GM18511 (cell line): ENCODE measurements around the gene ADK.
"Not testable (repeated sequence)": the region's sequence is repeated elsewhere in the genome, so short reads cannot be mapped to it uniquely, and the experiment has no call there.

Experiments used
- ATAC-seq: cut with Tn5 transposase; IDR thresholded peaks from one replicate; pipeline ENCODE4 v1.9.1; 2021; ENCODE audit warnings: mild to moderate bottlenecking, moderate library complexity; ENCODE audit not compliant: unreplicated experiment

Gene ADK

DNA sequence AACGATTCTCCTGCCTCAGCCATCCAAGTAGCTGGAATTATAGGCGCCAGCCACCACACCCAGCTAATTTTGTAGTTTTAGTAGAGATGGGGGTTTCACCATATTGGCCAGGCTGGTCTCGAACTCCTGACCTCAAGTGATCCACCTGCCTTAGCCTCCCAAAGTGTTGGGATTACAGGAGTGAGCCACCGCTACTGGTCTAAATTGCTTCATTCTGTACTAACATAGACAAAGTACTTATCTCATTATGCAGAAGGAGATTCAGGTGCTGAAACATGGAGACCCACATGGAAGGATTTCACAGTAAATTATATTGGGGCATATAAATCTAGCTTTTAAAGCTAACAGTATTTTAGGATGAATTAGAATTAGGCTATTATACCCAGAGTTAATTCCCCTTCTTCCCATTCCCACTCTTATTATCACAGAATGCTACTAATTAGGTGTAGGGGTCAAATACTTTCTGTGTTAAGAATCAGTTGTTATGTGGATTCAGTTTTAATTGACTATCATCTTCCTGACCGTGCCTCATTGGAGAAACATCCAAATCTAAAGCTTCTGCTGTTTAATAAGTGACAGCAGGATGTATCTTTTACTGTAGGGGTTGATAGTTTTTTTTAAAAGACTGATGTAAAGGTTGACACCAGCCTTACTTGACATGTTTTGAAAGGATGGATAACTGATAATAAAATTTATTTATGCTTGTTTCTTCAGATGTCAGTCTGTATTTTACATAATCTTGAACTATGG is 27.2 kb downstream of the ADK start:
- ATAC-seq, result no peak

DNA sequence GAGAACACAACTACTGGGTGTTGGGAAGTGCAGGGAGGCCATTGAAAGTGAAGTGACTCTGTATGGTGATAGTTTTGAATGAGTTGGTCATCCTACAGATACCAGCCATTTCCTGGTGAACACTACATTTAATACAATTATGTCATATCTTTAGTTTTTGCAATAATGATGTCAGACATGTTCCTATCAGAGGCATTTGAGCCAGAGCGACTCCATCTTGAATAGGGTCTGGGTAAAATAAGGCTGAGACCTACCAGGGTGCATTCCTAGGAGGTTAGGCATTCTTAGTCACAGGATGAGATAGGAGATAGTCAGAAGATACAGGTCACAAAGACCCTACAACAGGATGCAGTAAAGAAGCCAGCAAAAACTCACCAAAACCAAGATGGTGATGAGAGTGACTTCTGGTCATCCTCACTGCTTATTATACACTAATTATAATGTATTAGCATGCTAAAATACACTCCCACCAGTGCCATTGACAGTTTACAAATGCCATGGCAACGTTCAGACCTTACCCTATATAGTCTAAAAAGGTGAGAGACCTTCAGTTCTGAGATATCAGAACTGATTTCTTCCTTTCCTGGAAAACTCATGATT is 28.2 kb downstream of the ADK start:
- no peak for ATAC-seq

DNA sequence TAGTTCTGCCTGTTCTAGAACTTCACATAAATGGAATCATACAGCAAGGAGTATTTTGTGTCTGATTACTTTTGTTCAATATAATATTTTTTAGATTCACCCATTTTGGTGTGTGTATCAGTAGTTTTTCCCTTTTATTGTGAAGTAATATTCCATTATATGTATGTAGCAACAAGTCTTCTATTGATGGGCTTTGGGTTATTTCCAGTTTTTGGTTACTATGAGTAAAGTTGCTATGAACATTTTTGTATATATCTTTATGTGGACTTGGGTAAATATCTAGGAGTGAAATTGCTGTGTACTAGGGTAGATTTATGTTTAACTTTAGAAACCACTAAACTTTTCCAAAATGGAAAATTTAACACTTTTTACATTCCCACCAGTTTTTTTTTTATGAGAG is 35.7 kb downstream of the ADK start:
- no peak for ATAC-seq

DNA sequence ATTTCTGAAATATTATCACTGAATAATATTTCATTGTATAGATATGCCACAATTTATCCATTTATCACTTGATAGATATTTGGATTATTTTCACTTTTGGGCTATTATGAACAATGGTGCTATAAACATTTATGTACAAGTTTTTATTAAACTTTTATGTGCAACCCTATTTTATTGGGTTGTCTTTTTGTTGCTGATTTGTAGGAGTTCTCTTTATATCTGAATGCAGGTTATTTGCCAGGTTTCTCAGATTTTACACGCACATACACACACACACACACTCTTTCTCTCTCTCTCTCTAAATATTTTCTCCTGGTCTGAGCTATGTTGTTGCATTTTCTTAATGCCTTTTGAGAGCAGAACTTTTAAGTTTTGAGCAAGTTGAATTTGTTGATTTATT is 36.2 kb downstream of the ADK start:
- ATAC-seq, result no peak

DNA sequence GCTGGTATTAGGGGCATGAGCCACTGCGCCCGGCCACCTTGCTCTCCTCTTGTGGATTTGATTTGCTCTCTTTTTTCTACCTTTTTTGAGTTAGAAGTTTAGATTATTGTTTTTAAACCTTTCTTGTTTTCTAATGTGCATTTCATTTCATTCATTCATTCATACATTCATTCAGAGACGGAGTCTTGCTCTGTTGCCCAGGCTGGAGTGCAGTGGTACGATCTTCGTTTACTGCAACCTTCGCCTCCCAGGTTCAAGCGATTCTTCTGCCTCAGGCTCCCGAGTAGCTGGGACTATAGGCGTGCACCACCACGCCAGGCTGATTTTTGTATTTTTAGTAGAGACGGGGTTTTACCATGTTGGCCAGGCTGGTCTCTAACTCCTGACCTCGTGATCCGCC is 37.6 kb downstream of the ADK start:
- ATAC-seq, result not testable (repeated sequence)

DNA sequence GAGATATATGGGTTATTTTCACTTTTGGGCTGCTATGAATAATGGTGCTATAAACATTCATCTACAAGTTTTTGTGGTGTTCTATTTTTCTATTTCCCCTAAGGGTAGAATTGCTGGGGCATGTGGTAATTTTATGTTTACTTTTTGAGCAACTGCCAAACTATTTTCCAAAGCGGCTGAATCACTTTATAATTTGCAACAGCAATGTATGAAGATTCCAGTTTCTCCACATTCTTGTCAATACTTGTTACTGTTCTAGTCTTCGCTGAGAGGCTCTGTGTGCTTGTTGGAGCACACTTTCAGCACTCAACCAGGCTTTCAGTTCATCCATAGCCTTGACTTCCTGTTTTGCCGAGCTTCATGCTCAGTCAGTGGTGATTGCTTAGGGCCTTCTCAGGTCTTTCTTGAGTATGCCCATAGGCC is 39.0 kb downstream of the ADK start:
- peak; percentile 90 for ATAC-seq

DNA sequence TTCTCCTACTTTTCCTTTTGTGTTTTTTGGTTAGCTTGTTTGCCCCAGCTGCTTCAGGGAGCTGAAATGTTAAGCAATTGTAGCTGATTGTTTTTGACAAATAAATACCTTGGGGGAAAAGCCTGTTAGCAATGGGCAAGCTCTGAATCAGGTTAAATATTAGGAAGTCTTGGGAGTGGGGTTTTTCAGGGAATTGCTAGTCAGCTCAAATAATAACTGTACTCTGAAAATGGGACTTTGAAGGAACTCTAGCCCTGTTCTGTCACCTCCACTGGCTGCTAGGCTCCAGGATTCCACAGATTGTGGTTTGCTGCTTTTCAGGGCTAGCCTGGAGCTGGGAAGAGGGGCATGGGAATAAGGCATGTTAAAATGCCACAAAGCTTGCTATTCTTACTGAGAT is 39.5 kb downstream of the ADK start:
- no peak for ATAC-seq

DNA sequence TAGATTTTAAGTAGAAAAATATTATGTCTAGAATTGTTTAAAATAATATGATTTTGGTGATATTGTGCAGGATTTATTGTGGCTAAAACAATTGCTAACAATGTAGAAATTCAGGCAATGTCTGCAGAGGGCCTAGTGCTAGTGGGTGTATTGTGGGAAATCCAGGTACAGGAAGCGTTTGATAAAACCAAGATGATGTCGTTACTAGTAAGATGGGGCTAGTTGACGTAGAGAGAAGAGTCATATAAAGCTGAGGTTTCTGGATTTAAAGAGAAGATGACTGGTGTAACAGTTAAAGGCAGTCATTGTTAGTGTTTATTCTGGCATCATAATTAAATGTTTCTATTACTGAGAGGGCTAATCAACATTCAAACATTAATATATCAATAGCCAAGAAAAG is 43.5 kb downstream of the ADK start:
- no peak for ATAC-seq

DNA sequence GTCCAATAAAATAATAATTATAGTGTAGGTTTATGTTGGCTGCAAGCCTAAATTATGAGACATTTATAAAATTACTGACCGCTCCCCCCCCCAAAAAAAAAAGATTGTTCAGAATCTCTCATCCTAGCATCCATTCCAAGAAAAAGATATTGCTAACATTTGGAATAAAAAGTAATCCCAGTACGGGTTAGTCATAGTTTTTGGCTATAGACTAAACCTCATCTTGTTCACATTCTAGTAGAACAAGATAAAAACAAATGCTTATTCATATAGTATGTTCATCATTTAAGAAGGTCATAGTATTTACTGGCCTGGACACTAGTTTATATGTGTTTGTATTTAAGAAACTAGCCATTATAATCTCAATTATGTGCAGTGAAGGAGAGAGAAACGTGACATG is 44.0 kb downstream of the ADK start:
- ATAC-seq, result no peak

DNA sequence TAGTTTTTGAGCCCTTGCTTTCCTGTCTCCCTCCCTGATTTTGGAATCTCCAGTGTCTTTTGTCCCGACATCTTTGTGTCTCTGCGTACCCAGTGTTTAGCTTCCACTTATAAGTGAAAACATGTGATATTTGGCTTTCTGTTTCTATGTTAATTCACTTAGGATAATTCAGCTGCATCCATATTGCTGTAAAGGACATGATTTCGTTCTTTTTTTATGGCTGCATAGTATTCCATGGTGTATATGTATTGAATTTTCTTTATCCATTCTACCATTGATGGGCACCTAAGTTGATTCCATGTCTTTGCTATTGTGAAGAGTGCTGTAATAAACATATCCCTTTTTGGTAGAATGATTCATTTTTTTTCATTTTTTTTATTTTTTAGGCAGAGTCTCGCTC is 48.3 kb downstream of the ADK start:
- no peak for ATAC-seq

DNA sequence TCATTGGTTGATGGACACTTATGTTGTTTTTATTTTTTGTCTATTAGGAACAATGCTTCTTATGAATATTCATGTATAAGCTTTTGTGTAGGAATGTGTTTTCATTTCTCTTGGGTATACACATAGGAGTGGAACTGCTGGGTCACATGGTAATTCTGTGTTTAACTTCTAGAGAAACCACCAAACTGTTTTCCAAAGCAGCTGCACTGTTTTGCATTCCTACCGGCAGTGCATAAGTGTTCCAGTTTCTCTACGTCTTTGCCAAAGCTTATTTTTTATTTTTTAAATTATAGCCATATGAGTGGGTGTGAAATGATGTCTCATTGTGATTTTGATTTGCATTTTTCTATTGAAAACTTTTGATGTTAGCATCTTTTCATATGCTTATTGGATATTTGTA is 51.3 kb downstream of the ADK start:
- no peak for ATAC-seq

DNA sequence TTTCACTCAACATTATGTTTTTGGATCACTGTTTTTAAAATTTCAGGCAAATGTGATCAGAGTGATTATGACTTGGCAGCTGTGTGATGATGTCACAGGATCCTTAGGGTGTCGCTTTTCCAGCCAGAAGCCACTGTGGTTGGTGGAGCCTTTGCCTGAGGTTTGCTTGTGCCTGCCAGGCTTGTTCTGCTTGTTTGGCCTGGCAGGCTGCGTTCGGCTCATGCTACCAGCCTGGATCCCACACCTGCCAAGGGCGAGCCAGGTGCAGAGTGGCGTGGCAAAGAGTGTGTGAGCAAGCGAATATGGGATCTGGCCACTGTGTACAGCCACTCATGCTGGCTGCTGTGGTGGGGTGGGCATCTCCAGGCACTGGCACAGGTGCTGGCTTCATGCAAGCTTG is 55.7 kb downstream of the ADK start:
- ATAC-seq, result no peak

DNA sequence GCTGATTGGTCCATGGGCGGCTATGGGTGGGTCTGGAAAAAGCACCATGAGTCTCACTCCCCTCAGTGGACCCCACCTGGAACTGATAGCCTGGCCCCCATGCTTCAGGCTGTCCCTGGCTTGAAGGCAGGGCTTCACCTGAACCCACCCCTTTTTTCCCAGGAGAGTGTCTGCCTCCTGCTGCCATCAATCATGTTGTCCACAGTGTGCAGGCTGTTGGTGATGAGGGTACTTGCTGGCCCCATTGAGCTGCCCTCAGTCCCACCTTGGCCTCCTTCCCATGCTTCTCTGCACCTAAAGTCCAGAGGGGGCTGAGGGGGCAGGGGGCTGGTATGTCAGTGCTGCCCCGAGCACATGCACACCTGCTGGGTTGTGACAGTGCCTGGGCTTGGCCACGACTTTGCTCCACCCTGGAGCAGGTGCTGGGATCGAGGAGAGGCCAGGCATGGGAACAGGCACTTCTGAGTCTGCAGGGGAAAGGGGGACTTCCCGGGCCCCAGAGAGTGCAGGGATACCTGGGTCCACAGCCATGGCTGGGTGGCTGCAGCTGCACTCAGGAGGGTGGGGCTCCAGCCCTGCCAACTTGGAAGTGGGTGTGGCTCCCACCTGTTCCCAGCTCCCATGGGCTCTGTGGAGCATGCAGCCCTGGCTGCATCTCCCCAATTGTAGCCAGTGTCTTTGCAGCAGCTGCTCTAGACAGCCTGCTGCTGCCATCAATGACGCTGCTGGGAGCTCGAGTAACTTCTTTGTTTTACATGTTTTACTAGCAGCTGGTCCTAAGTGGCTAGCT is 56.9 kb downstream of the ADK start:
- no peak for ATAC-seq

DNA sequence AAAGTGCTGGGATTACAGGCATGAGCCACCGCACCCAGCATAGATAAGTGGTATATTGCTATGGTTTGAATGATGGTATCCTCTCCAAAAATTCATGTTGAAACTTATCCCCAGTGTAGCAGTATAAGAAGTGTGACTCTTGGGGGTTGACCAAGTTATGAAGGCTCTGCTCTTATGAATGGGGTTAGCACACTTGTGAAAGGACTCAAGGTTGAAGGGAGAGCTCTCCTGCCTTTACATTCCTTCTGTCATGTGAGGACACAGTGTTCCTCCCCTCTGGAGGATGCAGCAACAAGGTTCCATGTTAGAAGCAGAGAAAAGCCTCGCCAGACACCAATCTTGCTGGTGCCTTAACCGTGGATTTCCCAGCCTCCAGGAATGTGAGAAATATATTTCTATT is 58.0 kb downstream of the ADK start:
- no peak for ATAC-seq

DNA sequence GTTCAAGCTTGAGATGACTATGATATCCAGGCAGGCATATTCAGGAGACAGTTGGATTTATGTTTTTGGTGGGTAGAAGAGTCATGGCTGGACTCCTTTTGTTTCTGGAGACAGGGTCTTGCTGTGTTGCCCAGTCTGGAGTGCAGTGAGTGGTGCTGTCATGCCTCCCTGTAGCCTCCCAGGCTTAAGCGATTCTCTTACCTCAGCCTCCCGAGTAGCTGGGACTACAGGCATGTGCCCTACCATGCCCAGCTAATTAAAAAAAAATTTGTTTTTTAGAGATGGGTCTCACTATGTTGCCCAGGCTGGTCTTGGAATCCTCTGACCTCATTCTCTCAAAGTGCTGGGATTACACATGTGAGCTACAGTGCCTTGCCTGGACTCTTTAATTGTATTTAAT is 62.0 kb downstream of the ADK start:
- ATAC-seq, result no peak

DNA sequence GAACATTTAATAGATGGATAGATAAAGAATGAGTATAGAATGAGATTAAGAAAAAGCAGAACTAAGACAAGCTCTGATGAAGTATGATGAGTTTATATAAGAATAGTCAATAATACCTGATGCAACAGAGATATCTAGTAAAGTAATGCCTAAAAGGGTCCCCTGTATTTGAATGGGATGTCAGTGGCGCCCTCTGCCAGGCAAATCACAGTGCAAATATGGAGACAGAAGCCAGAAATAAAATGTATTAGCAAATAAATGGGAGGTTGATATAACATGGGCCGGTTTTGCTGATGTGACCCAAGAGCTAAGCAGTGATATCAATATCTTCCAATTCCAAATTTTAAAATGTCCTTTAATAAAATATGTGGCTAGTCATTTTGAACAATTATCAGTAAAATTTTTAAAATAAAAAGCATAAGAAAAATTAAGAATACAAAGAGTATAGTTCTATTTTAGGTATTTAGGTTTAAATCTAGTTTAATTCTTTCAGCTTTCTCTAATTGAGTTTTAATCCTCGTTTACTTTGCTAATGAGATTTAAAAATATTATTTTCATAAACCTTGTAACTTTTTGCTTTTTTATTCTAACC is 62.6 kb downstream of the ADK start:
- no peak for ATAC-seq

DNA sequence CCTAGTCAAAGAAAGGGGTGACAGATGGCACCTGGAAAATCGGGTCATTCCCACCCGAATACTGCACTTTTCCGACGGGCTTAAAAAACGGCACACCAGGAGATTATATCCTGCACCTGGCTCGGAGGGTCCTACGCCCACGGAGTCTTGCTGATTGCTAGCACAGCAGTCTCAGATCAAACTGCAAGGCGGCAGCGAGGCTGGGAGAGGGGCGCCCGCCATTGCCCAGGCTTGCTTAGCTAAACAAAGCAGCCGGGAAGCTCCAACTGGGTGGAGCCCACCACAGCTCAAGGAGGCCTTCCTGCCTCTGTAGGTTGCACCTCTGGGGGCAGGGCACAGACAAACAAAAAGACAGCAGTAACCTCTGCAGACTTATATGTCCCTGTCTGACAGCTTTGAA is 66.1 kb downstream of the ADK start:
- ATAC-seq, result not testable (repeated sequence)

DNA sequence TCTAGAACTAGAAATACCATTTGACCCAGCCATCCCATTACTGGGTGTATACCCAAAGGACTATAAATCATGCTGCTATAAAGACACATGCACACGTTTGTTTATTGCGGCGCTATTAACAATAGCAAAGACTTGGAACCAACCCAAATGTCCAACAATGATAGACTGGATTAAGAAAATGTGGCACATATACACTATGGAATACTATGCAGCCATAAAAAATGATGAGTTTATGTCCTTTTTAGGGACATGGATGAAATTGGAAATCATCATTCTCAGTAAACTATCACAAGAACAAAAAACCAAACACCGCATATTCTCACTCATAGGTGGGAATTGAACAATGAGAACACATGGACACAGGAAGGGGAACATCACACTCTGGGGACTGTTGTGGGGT is 71.4 kb downstream of the ADK start:
- ATAC-seq, result not testable (repeated sequence)

DNA sequence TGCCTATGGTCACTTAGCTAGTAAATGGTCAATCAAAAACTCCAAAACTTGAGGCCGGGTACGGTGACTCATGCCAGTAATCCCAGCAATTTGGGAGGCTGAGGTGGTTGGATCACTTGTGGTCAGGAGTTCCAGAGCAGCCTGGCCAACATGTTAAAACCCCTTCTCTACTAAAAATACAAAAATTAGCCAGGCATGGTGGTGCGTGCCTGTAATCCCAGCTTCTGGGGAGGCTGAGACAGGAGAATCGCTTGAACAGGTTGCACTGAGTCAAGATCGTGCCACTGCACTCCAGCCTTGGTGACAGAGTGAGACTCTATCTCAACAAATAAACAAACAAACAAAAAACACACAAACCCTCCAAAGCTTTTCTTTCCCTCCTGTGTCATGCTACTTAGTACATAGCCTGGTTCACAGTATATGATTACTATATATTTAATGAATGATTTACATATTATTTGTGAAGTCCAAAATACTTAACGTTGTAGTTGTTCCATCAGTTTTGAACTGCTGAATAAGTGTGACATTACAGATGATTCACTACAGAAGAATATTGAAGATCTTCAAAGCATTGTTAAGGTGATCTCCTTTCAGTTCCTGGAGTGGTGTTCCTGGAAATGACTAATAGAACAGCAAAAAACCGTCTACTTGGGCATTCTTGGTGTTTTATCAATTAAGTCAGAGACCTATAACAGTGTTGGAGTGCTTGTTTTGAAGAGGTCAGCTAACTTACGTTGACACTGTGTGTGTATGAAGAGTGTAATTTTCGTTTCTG is 72.9 kb downstream of the ADK start:
- ATAC-seq, result no peak

DNA sequence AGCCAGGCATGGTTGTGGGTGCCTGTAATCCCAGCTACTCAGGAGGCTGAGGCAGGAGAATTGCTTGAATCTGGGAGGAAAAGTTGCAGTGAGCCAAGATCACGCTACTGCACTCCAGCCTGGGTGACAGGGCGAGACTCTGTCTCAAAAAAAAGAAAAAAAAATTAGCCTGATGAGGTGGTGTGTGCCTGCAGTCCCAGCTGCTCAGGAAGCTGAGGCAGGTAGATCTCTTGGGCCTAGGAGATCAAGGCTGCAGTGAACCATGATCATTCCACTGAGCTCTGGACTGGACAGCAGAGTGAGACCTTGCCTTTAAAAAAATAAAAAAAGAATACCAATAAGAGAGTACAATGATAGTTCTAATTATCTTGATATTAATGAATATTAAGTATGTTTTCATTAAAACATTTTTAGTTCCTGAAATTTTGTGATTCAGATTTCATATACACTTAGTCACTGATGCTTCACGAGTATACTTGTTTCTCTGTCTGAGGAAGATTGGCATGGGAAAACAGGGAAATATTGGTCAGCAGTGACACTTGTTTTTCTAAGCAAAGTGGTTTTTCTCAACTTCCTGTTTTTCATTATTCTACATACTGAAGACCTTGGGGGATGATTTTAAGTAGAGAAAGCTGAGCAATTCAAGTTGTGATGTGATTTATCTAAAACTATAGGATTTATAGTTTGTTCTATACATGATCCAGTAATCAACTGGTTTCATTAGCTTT is 76.8 kb downstream of the ADK start:
- no peak for ATAC-seq
